B cell (primary cell): Measurements from ENCODE around the gene OTOR.

Experiments used
- EZH2 ChIP-seq: IDR thresholded peaks from 2 replicates; pipeline ENCODE4 v1.6.1; 2012; ENCODE audit warnings: borderline replicate concordance, low read depth, mild to moderate bottlenecking, moderate library complexity, low read length; ENCODE audit not compliant: insufficient read depth, poor library complexity, severe bottlenecking
- TF ChIP-seq, protein P1 (sequence below): fragments of 200-600 bp; IDR thresholded peaks from one replicate; pipeline ENCODE4 v1.8.0; 2022; ENCODE audit warnings: antibody characterized with exemption, mild to moderate bottlenecking

GRCh38 chr20:16748308-16748900, at the start of gene OTOR:
- TF ChIP-seq EZH2 = no peak
- TF ChIP-seq, protein P1, sequence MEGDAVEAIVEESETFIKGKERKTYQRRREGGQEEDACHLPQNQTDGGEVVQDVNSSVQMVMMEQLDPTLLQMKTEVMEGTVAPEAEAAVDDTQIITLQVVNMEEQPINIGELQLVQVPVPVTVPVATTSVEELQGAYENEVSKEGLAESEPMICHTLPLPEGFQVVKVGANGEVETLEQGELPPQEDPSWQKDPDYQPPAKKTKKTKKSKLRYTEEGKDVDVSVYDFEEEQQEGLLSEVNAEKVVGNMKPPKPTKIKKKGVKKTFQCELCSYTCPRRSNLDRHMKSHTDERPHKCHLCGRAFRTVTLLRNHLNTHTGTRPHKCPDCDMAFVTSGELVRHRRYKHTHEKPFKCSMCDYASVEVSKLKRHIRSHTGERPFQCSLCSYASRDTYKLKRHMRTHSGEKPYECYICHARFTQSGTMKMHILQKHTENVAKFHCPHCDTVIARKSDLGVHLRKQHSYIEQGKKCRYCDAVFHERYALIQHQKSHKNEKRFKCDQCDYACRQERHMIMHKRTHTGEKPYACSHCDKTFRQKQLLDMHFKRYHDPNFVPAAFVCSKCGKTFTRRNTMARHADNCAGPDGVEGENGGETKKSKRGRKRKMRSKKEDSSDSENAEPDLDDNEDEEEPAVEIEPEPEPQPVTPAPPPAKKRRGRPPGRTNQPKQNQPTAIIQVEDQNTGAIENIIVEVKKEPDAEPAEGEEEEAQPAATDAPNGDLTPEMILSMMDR = no peak
